Measurements from ENCODE around the gene HSD11B1. TPM values are rescaled to one million over a fixed set of nuclear protein-coding genes. Genes with fewer than 3 reads are reported as not detected.
A peak's percentile ranks its signal among the peaks of the same experiment; 100 is the strongest.

HSD11B1 gene
- total RNA-seq, 1 donor from 2014 or later: 16.9 TPM

DNA sequence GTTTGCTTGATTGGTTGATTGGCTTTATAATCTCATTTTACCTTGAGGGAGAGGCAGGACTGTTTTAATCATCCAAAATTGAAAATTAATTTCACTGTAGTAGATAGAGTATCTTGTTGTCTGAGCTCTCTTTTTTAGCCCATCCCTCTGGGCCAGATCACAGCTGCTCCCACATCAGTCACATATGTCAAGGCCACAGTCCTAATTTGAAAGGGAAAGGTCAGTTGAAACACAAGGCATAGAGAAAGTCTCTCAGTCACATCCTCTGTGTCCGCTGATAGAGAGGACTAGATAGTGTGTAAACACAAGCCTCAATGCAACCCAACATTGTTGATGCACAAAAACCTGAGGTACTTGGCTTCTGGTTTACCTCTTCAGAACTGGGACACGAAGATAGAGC is 72.9 kb downstream of the HSD11B1 start:
- intact Hi-C loops (cut with DNase I): no loop called here
- Histone ChIP-seq H3K4me3 (no peak overlapping the region), H3K4me1 (no peaks in the 10 kb centered on the region), H3K27ac (no peak overlapping the region), H3K27me3 (no peaks in the 10 kb centered on the region), H3K36me3 (no peaks in the 10 kb centered on the region), H3K9me3 (no peaks in the 10 kb centered on the region)
- DNase-seq: no peak
- TF ChIP-seq CTCF (IDR thresholded peaks at IDR 0.05): no peak
- ATAC-seq: no peak

GRCh38 chr1:209778102-209778501 is 73.5 kb downstream of the HSD11B1 start:
- intact Hi-C loops (cut with DNase I): no loop called here
- Histone ChIP-seq H3K9me3 (no peaks in the 10 kb centered on the region), H3K4me3 (no peak overlapping the region), H3K27me3 (no peaks in the 10 kb centered on the region), H3K4me1 (no peaks in the 10 kb centered on the region), H3K27ac (no peak overlapping the region), H3K36me3 (no peaks in the 10 kb centered on the region)
- TF ChIP-seq CTCF (IDR thresholded peaks at IDR 0.05): no peak
- ATAC-seq (no peak), DNase-seq (no peak)

DNA sequence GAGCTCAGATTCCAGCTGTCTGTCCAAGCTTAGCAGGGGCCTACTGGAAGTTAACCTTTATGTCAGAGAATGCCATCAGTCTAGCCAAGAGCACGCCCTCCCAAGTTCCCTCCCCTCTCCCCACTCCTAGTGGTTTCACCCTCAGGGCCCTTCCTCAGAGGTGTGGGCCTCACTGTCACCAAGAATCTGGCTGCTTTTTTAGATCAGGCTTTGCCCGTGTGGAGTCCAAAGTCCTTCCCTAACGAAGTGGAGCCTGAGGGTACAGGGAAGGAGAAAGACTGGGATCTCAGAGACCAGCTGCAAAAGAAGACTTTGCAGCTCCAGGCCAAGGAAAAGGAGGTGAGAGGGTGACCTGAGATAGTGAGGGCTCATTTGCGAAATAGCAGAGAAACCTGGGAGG is 75.6 kb downstream of the HSD11B1 start:
- H3K27ac ChIP-seq: no peak overlapping the region
- H3K9me3 ChIP-seq: no peaks in the 10 kb centered on the region
- intact Hi-C loops (cut with DNase I): no loop called here
- DNase-seq (no peak), ATAC-seq (no peak)
- peaks cover 8% of the 10 kb centered on the region for H3K4me1 ChIP-seq
- no peaks in the 10 kb centered on the region for H3K36me3 ChIP-seq
- no peaks in the 10 kb centered on the region for H3K27me3 ChIP-seq
- no peak for TF ChIP-seq CTCF (IDR thresholded peaks at IDR 0.05)
- H3K4me3 ChIP-seq: no peak overlapping the region

DNA sequence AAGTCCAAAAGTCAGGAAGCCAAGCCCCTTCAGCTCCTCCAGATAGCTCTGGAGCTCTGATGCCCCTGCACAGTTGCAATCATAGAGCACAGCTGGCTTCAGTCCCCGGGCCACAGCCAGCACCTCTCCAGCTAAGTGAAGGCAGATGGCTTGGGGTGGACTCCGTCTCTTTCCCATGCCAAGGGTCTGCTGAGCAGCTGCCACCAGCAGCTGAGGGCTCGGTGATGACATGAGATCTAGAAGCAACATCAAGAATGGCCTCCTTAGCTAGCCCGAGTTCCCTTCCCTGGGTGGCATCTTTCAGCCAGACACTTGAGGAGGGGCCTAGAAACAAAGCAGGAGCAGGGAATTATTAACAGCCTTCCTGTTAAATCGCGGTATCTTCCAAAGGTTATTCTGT is 78.7 kb downstream of the HSD11B1 start:
- no peak for TF ChIP-seq CTCF (IDR thresholded peaks at IDR 0.05)
- Histone ChIP-seq H3K9me3 (no peaks in the 10 kb centered on the region), H3K4me1 (peaks cover 8% of the 10 kb centered on the region), H3K36me3 (no peaks in the 10 kb centered on the region), H3K27me3 (no peaks in the 10 kb centered on the region), H3K27ac (no peak overlapping the region), H3K4me3 (peak overlapping the region; percentile 62)
- intact Hi-C loops (cut with DNase I): no loop called here
- DNase-seq: no peak
- no peak for ATAC-seq

Other genes with a start within 250 kb of the HSD11B1 start
- 1.4 TPM for gene CAMK1G, start 121.1 kb upstream of the HSD11B1 start, total RNA-seq
- 83.3 TPM for gene LAMB3, start 52.4 kb upstream of the HSD11B1 start, total RNA-seq
- 36.5 TPM for gene G0S2, start 29.4 kb upstream of the HSD11B1 start, total RNA-seq
- gene TRAF3IP3, start 51.2 kb downstream of the HSD11B1 start, total RNA-seq: 12.4 TPM
- gene C1orf74, start 79.7 kb downstream of the HSD11B1 start, total RNA-seq: 0.96 TPM
- gene IRF6, start 101.3 kb downstream of the HSD11B1 start, total RNA-seq: 17.9 TPM
- gene UTP25, start 123.1 kb downstream of the HSD11B1 start, total RNA-seq: 7.1 TPM
- gene SYT14, start 233.4 kb downstream of the HSD11B1 start, total RNA-seq: 0.03 TPM

Data from upper lobe of right lung (tissue), 1 donor.